ENCODE results near the gene KIFAP3. TPM values are rescaled to one million over a fixed set of nuclear protein-coding genes. Genes with fewer than 3 reads are reported as not detected.

KIFAP3 gene
- total and polyA plus RNA-seq, 2 donors (not counting 1 experiment from before 2014, with no cell fraction given) = 30.2 to 42.9 TPM

- Histone ChIP-seq H3K4me2 (ENCODE audit: extremely low read depth, insufficient read depth, low read length) (no peak overlapping the region), H3K36me3 (ENCODE audit: control insufficient read depth, insufficient read depth, low read length) (no peaks in the 10 kb centered on the region), H3K9ac (ENCODE audit: insufficient read depth, low read length) (no peak overlapping the region), H3K9me3 (ENCODE audit: control insufficient read depth, insufficient read depth, low read depth, low read length) (no peaks in the 10 kb centered on the region), H3K27ac (ENCODE audit: insufficient read depth, low read length) (no peak overlapping the region), H4K20me1 (ENCODE audit: control insufficient read depth, extremely low read depth, insufficient read depth, low read length) (no peaks in the 10 kb centered on the region), H3K79me2 (ENCODE audit: control insufficient read depth, insufficient read depth, low read length) (no peaks in the 10 kb centered on the region), H3K4me1 (ENCODE audit: control insufficient read depth, extremely low read depth, insufficient read depth, low read length) (no peaks in the 10 kb centered on the region), H3K27me3 (ENCODE audit: control insufficient read depth, insufficient read depth, low read length) (no peaks in the 10 kb centered on the region), H3K4me3 (replicated peaks in 1 of 4; ENCODE audit: control extremely low read depth in 1 of 4, insufficient read depth in 1 of 4, low read depth in 3 of 4, low read length in 4 of 4) (no peak overlapping the region), H2AFZ (ENCODE audit: low read length) (no peak overlapping the region)
- DNase-seq (ENCODE audit: low read depth in 2 of 2) = no peak
- TF ChIP-seq EZH2 (IDR thresholded peaks at IDR 0.05; ENCODE audit: low read length, missing control alignments) (no peak), CTCF (conservative IDR thresholded peaks at IDR 0.05 in 1 of 2, IDR thresholded peaks at IDR 0.05 in 1 of 2; ENCODE audit: low read depth in 1 of 2, low read length in 2 of 2) (no peak)
Observed at GRCh38 chr1:169943963-169944526, 130.4 kb downstream of the KIFAP3 start.

- Histone ChIP-seq H3K27ac (ENCODE audit: insufficient read depth, low read length) (no peak overlapping the region), H3K4me3 (replicated peaks in 1 of 4; ENCODE audit: control extremely low read depth in 1 of 4, insufficient read depth in 1 of 4, low read depth in 3 of 4, low read length in 4 of 4) (no peak overlapping the region), H4K20me1 (ENCODE audit: control insufficient read depth, extremely low read depth, insufficient read depth, low read length) (no peaks in the 10 kb centered on the region), H2AFZ (ENCODE audit: low read length) (no peak overlapping the region), H3K9me3 (ENCODE audit: control insufficient read depth, insufficient read depth, low read depth, low read length) (no peaks in the 10 kb centered on the region), H3K4me1 (ENCODE audit: control insufficient read depth, extremely low read depth, insufficient read depth, low read length) (no peaks in the 10 kb centered on the region), H3K36me3 (ENCODE audit: control insufficient read depth, insufficient read depth, low read length) (no peaks in the 10 kb centered on the region), H3K79me2 (ENCODE audit: control insufficient read depth, insufficient read depth, low read length) (no peaks in the 10 kb centered on the region), H3K4me2 (ENCODE audit: extremely low read depth, insufficient read depth, low read length) (peak overlapping the region; percentile 17), H3K9ac (ENCODE audit: insufficient read depth, low read length) (no peak overlapping the region), H3K27me3 (ENCODE audit: control insufficient read depth, insufficient read depth, low read length) (no peaks in the 10 kb centered on the region)
- TF ChIP-seq CTCF (conservative IDR thresholded peaks at IDR 0.05 in 1 of 2, IDR thresholded peaks at IDR 0.05 in 1 of 2; ENCODE audit: low read depth in 1 of 2, low read length in 2 of 2) (no peak), EZH2 (IDR thresholded peaks at IDR 0.05; ENCODE audit: low read length, missing control alignments) (no peak)
- peak; percentile 54 to 77 for DNase-seq (ENCODE audit: low read depth in 2 of 2)
Observed at GRCh38 chr1:169941982-169942830, 132.3 kb downstream of the KIFAP3 start.

DNA sequence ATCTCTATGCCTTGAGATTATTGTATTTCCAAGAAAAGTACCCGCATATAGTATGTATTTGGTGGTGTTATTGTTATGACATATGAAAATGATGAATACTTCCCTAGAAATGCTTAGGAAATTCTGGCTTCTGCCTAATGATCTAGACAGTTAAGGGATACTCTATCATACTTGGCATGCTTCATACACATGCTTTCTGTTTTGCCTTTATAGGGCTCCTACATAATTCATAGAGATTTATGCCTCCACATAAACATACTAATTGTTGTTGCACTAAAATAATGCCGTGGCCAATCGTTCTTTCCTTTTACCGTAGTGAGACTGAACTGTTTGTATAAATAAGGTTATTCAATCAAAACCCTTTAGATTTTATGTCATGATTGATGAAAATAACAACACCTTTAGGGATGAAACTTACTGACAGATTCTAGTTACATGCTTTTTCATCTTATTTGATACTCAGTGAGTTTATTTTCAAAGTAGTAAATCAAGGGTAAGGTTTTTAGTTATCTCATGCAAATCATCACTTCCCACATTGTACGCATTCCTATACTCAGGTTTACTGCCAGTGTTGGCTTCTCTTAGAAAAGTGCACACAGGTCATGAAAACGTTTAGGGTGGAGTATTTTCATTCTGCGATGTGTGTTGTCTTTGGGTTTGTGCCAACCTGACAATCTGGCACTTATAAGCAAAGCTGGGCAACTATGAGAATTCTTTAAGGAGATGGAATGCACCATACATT lies 140.3 kb downstream of the KIFAP3 start:
- Histone ChIP-seq H3K4me3 (replicated peaks in 1 of 4; ENCODE audit: control extremely low read depth in 1 of 4, insufficient read depth in 1 of 4, low read depth in 3 of 4, low read length in 4 of 4) (no peak overlapping the region), H3K9ac (ENCODE audit: insufficient read depth, low read length) (no peak overlapping the region), H4K20me1 (ENCODE audit: control insufficient read depth, extremely low read depth, insufficient read depth, low read length) (no peaks in the 10 kb centered on the region), H3K4me1 (ENCODE audit: control insufficient read depth, extremely low read depth, insufficient read depth, low read length) (peaks cover 6% of the 10 kb centered on the region), H3K79me2 (ENCODE audit: control insufficient read depth, insufficient read depth, low read length) (no peaks in the 10 kb centered on the region), H3K27me3 (ENCODE audit: control insufficient read depth, insufficient read depth, low read length) (no peaks in the 10 kb centered on the region), H3K27ac (ENCODE audit: insufficient read depth, low read length) (no peak overlapping the region), H3K36me3 (ENCODE audit: control insufficient read depth, insufficient read depth, low read length) (no peaks in the 10 kb centered on the region), H3K4me2 (ENCODE audit: extremely low read depth, insufficient read depth, low read length) (peak overlapping the region; percentile 35), H2AFZ (ENCODE audit: low read length) (no peak overlapping the region), H3K9me3 (ENCODE audit: control insufficient read depth, insufficient read depth, low read depth, low read length) (no peaks in the 10 kb centered on the region)
- TF ChIP-seq EZH2 (IDR thresholded peaks at IDR 0.05; ENCODE audit: low read length, missing control alignments) (no peak), CTCF (conservative IDR thresholded peaks at IDR 0.05 in 1 of 2, IDR thresholded peaks at IDR 0.05 in 1 of 2; ENCODE audit: low read depth in 1 of 2, low read length in 2 of 2) (no peak)
- DNase-seq (ENCODE audit: low read depth in 2 of 2) = peak; percentile 33 to 67
